Activated T-helper 17 cell treated with anti-CD3 and anti-CD28 coated beads, Interleukin-2, amount 50 U/mL, for 72 hours (primary cell): ENCODE results near the gene AKAP6. TPM values are rescaled to one million over a fixed set of nuclear protein-coding genes. Genes with fewer than 3 reads are reported as not detected.

Experiments
- ATAC-seq: fragments of 150-1000 bp; cut with Tn5 transposase; replicated peaks from 2 replicates; pipeline ENCODE4 v1.10.0; 2021; ENCODE audit warnings: mild to moderate bottlenecking, moderate library complexity
- H3K27ac Mint-ChIP-seq: one replicate; pipeline ENCODE4 v1.8.0; 2022; ENCODE audit warnings: mixed read lengths
- H3K27me3 Mint-ChIP-seq: one replicate; pipeline ENCODE4 v1.8.0; 2022; ENCODE audit warnings: mixed read lengths
- H3K36me3 Mint-ChIP-seq: one replicate; pipeline ENCODE4 v1.8.0; 2022; ENCODE audit warnings: low read depth, mild to moderate bottlenecking, mixed read lengths
- H3K4me1 Mint-ChIP-seq: one replicate; pipeline ENCODE4 v1.8.0; 2022; ENCODE audit warnings: mixed read lengths
- H3K4me3 Mint-ChIP-seq: one replicate; pipeline ENCODE4 v1.8.0; 2022; ENCODE audit warnings: mild to moderate bottlenecking, mixed read lengths
- H3K9me3 Mint-ChIP-seq: one replicate; pipeline ENCODE4 v1.8.0; 2022; ENCODE audit warnings: mixed read lengths
- total RNA-seq, 2 donors: library from RNA; stranded (reverse); gene quantifications; one replicate each; pipeline ENCODE4 v1.2.3, GENCODE V29; 2022

AKAP6 gene
- total RNA-seq, 2 donors from 2014 or later: 1.1 to 2.1 TPM

DNA sequence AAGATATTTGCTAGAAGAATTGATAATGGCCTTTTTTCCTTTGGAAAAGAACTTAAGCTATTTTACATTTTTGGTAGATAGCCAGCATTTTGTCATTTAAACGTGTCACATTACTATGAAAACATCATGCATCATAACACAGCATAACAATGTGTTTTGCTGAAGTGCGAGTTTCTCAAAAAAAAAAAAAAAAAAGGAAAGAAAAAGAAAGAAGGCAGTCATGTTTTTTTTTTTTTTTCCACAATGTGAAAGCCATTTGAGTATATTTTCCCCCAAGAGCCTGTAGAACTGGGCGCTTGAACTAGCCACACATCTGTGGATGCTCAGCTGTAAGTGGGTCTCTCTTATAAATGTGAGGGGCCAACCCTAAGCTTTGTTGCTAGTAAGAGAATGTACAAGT lies 300.1 kb downstream of the AKAP6 start:
- H3K27me3 Mint-ChIP-seq: no peaks in the 10 kb centered on the region
- H3K27ac Mint-ChIP-seq: no peak overlapping the region
- ATAC-seq: no peak
- H3K4me3 Mint-ChIP-seq: no peak overlapping the region
- H3K9me3 Mint-ChIP-seq: peaks cover 3% of the 10 kb centered on the region
- no peaks in the 10 kb centered on the region for H3K4me1 Mint-ChIP-seq
- H3K36me3 Mint-ChIP-seq: no peaks in the 10 kb centered on the region

DNA sequence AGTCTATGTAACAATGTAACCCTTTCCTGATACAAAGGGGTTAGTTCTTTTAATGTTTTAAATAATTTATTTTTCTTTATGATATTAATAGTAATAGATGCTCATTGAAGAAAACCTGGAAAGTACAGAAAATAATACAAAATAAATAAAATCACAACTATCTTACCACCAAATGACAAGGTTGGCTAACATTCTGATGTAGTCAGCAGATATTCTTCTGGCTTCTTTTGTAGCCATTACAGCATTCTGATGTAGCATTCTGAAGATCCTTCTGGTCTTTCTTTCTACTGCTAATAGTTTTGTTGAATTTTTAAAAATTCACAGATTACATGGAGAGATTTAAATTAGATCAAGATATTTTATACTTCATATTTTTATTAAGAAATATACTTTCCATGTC lies 301.6 kb downstream of the AKAP6 start:
- Mint-ChIP-seq H3K4me3 (no peak overlapping the region), H3K27me3 (no peaks in the 10 kb centered on the region), H3K4me1 (no peaks in the 10 kb centered on the region), H3K27ac (no peak overlapping the region), H3K36me3 (no peaks in the 10 kb centered on the region), H3K9me3 (peaks cover 3% of the 10 kb centered on the region)
- ATAC-seq: no peak

DNA sequence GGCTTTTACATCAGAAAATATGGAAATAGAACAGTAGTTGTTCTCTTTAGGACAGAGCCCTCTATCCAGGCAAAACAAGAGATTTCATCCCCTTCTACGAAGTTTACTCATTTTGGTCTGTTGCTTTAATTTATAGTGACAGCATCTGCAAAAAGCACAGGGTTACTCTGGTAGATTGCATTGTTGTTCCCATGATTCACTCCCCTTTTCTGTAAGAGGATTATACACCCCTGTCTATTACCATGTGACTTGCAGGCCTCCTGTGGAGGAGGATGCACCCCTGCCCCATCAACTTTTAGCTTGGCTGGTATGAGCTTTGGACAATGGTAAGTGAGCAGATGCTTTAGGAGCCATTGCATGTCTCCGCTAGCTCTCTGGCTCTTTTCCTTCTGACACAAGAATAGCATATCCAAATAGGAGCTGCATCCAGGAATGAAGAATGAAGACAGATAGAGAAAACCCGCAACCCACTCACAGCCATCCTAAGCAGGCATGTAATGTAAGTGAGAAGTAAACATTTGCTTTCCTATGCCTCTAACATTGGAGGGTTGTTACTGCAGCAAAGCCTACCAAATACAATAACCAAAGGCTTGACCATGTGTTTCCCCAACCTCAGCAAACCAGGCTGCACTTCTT lies 304.2 kb downstream of the AKAP6 start:
- ATAC-seq: no peak
- Mint-ChIP-seq H3K36me3 (no peaks in the 10 kb centered on the region), H3K4me1 (no peaks in the 10 kb centered on the region), H3K9me3 (no peaks in the 10 kb centered on the region), H3K27ac (no peak overlapping the region), H3K4me3 (no peak overlapping the region), H3K27me3 (no peaks in the 10 kb centered on the region)

DNA sequence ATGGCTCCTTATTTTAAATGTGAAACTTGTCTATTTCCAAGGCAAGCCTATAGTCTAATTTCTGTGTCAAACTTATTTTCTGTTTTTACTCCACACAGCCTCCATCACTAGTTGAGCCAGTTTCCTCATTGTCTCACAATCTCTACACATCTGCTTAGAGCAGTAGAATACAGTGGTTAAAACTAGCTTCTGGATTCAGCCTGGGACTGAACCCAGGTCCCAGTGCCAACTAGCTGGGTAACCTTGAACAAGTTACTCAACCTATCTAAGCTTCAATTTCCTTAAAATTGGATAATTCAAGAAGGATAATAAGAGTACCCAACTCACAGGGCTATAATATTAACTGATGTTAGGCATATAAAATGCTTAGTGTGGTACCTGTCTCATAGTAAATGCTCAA lies 304.8 kb downstream of the AKAP6 start:
- H3K36me3 Mint-ChIP-seq: no peaks in the 10 kb centered on the region
- H3K9me3 Mint-ChIP-seq: no peaks in the 10 kb centered on the region
- no peaks in the 10 kb centered on the region for H3K4me1 Mint-ChIP-seq
- no peak overlapping the region for H3K27ac Mint-ChIP-seq
- ATAC-seq: no peak
- H3K27me3 Mint-ChIP-seq: no peaks in the 10 kb centered on the region
- no peak overlapping the region for H3K4me3 Mint-ChIP-seq

DNA sequence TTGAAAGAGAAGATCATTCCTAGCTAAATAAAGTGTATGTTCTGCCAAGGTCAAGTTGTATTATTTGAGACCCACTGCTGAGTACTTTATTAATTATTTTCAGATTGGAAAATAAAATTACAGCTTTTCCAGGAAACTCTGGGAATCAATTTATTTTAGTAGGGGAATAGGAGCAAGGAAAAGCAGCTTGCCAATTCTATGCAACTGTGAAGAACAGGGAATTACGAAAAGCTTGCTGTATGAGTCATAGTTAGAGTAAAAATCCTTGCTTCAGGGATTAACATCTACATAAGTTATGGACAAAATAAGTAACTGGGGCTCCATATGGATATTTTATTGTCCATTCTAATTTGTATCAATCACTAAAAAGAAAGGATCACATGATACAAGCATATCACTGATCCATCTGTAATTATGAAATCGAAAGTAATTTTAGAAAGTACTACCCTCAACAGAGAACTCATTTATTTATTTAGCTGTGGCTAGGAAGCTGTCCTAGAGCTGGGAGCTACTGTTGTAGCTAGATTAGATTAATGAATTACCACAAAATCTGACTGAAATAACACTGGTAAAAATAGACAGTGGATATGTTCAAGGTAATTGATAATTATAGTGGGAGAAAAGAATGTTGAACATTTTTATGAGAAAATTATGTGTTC lies 306.1 kb downstream of the AKAP6 start:
- H3K4me3 Mint-ChIP-seq: no peak overlapping the region
- H3K4me1 Mint-ChIP-seq: no peaks in the 10 kb centered on the region
- no peak for ATAC-seq
- no peaks in the 10 kb centered on the region for H3K36me3 Mint-ChIP-seq
- H3K27ac Mint-ChIP-seq: no peak overlapping the region
- no peaks in the 10 kb centered on the region for H3K9me3 Mint-ChIP-seq
- no peaks in the 10 kb centered on the region for H3K27me3 Mint-ChIP-seq

DNA sequence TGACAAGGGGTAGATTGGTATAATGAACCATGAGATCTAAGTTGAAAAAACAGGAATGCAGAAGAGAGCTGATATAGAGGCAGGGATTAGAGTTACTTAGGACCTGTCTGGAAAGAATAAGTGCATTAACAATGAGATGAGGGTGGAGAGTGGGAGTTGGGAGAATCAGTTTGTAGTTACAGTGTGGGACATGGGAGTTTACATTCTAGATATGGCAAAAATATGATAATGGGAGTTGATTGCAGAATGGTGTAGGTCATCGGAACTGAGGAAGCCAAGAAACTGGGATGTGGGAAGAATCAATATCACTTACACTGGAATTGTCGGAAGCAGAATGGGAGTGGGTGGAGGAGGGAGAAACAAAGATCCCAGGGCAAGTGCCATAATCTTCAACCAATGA lies 308.5 kb downstream of the AKAP6 start:
- H3K4me3 Mint-ChIP-seq: no peak overlapping the region
- ATAC-seq: no peak
- no peaks in the 10 kb centered on the region for H3K27me3 Mint-ChIP-seq
- no peak overlapping the region for H3K27ac Mint-ChIP-seq
- no peaks in the 10 kb centered on the region for H3K4me1 Mint-ChIP-seq
- H3K36me3 Mint-ChIP-seq: no peaks in the 10 kb centered on the region
- H3K9me3 Mint-ChIP-seq: no peaks in the 10 kb centered on the region

DNA sequence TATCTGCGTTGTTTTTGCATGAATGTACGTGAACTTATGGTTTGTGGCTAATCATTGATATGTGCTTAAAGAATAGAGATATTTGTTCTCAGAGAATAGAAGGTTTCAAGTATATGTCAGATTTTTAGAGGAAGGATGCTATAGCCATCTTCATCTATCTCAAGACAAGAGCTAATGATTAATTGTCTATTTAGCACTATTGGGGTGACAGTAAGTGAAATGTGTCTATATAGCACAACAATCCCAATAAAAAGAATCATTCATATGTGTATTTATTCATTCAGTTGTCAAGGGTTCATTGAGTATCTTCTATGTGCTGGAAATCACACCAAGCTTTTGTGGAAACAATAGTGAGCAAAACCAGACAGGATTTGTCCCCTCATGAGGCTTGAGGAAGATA lies 310.1 kb downstream of the AKAP6 start:
- Mint-ChIP-seq H3K27ac (no peak overlapping the region), H3K4me3 (no peak overlapping the region), H3K27me3 (no peaks in the 10 kb centered on the region), H3K36me3 (no peaks in the 10 kb centered on the region), H3K9me3 (no peaks in the 10 kb centered on the region), H3K4me1 (no peaks in the 10 kb centered on the region)
- no peak for ATAC-seq

DNA sequence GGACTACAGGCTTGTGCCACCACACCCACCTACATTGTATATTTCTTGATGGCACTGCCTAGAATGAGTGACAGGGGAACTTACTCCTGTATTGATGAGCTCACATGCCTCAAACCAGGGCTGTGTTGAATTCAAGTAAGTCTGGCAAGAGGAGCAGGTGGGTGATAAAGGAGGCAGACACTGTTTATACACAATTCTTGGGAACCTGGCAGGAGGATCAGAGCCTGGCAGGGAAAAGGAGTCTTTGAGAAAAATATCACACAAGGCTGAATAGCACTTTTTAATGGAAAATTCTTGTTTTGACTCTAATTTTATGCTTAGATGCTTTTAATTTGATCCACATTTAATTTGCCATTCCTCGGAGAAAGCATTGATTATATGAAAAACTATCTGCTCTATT lies 316.5 kb downstream of the AKAP6 start:
- no peaks in the 10 kb centered on the region for H3K36me3 Mint-ChIP-seq

DNA sequence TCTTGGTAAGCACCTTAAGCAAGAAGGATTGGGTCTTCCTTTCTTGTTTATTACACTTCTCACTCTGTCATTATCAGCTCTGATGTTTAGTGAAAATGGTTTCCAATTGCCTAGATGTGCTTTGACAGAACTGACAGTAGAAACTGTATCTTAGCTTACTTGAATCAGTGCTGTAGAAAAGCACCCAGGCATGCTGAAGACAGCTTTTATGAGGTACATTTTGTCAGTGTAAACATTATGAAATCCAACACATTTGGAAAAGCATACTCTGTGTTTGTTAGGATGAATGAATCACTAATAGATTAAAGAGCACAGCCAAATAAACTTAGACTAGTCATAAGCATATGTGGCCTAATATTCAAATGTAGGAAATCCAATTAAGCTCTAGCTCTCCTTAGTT lies 319.3 kb downstream of the AKAP6 start:
- no peaks in the 10 kb centered on the region for H3K27me3 Mint-ChIP-seq
- H3K36me3 Mint-ChIP-seq: no peaks in the 10 kb centered on the region
- no peaks in the 10 kb centered on the region for H3K9me3 Mint-ChIP-seq
- H3K4me1 Mint-ChIP-seq: no peaks in the 10 kb centered on the region
- ATAC-seq: no peak
- no peak overlapping the region for H3K4me3 Mint-ChIP-seq
- H3K27ac Mint-ChIP-seq: no peak overlapping the region

More for the DNA sequence above, 316.5 kb downstream of the AKAP6 start:
- H3K9me3 Mint-ChIP-seq: no peaks in the 10 kb centered on the region
- ATAC-seq: no peak
- no peaks in the 10 kb centered on the region for H3K4me1 Mint-ChIP-seq
- no peaks in the 10 kb centered on the region for H3K27me3 Mint-ChIP-seq
- no peak overlapping the region for H3K27ac Mint-ChIP-seq
- H3K4me3 Mint-ChIP-seq: no peak overlapping the region

DNA sequence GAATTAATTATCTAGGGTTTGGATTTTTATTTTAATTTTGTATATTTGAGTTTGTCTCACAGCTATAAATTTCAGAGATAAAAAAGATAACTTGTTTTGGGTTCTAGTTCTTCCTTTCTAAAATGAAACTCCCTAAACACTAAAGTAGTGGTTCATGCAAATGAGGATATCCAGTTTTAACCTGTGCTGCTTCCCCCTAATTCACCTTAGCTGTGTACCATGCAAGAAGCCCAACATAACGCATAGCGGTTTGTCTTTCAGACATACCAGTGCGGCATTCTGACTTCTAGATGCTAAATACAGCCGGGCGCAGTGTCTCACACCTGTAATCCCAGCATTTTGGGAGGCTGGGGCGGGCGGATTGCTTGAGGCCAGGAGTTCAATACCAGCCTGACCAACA lies 320.9 kb downstream of the AKAP6 start:
- no peak overlapping the region for H3K27ac Mint-ChIP-seq
- H3K4me3 Mint-ChIP-seq: no peak overlapping the region
- no peaks in the 10 kb centered on the region for H3K36me3 Mint-ChIP-seq
- ATAC-seq: no peak
- no peaks in the 10 kb centered on the region for H3K4me1 Mint-ChIP-seq
- no peaks in the 10 kb centered on the region for H3K27me3 Mint-ChIP-seq
- no peaks in the 10 kb centered on the region for H3K9me3 Mint-ChIP-seq

DNA sequence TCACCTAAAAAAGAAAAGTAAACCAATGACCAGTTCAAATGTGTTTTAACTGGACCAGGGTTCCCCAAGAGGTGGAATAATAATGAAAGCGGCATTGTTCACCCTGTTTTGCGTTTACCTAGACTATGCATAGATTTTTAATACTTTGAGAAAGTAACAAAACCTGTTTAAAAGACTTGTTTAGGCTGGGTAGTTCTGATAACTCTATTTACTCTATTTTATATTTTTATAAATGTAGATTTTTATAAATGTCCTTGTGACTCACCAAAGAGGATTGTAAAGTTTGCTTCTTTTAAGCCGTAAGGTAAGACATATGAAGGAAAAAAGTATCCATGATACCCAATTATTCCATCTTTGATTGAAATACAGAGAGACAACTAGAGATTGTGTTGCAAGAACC lies 321.6 kb downstream of the AKAP6 start:
- no peaks in the 10 kb centered on the region for H3K4me1 Mint-ChIP-seq
- no peak overlapping the region for H3K4me3 Mint-ChIP-seq
- no peaks in the 10 kb centered on the region for H3K36me3 Mint-ChIP-seq
- H3K27ac Mint-ChIP-seq: no peak overlapping the region
- no peaks in the 10 kb centered on the region for H3K9me3 Mint-ChIP-seq
- no peaks in the 10 kb centered on the region for H3K27me3 Mint-ChIP-seq
- no peak for ATAC-seq

DNA sequence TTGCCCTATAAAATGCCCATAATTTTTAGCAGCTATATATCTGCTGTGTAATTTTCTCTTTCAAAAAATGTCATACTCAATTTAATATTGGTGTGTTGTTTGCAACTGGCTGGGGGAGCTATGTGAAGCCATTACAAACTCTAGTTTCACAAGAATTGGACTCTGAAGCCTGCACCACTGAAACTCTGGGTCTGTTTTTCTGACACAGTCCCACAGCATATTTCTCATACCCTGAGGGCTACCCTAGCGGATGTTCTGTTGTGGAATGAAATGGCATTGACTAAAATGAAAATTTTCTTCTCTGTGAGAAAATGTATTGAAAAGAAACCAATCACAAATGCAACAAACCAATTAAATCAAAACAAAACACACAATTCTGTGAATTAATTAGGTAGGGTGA lies 325.0 kb downstream of the AKAP6 start:
- Mint-ChIP-seq H3K36me3 (no peaks in the 10 kb centered on the region), H3K4me1 (no peaks in the 10 kb centered on the region), H3K27ac (no peak overlapping the region), H3K27me3 (no peaks in the 10 kb centered on the region), H3K9me3 (no peaks in the 10 kb centered on the region), H3K4me3 (no peak overlapping the region)
- ATAC-seq: no peak

DNA sequence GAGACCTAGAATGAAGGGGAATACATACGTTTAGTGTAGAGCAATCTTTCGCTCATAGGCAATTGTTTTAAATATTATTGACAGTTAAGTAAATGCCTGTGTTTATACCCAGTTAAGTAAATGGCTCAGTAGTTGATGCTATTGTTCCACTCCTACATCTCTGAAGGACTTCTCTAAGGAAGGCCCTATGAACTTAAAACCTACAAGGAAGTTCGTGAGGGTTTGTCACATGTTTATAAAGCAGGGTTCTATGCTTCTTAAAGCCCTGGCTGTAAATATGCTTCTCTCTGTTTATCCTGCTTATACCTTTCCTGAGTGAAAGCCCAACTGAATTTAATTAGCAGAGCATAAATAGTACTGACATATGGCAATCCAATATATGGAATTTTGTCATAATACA lies 327.5 kb downstream of the AKAP6 start:
- no peak overlapping the region for H3K27ac Mint-ChIP-seq
- H3K9me3 Mint-ChIP-seq: no peaks in the 10 kb centered on the region
- H3K4me1 Mint-ChIP-seq: no peaks in the 10 kb centered on the region
- no peak overlapping the region for H3K4me3 Mint-ChIP-seq
- no peaks in the 10 kb centered on the region for H3K27me3 Mint-ChIP-seq
- no peak for ATAC-seq
- H3K36me3 Mint-ChIP-seq: no peaks in the 10 kb centered on the region

DNA sequence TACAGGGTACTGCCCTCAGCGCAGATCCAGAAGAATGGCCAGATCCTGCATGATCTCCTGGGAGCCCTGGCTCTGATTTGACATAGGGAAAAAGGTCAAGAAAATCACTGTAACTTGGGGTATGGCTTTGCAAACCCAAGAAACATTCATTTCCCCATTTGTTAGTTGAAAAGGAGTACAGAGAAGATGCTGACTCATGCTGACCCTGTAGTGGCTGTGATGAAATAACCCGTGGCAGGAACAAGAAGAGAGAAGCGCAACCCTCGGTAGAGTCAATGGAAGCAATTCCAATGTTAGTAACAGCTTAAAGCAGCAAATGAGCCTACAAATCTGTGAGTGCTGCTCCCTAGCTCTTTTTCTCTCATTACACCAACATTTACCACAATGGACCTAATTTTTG lies 328.0 kb downstream of the AKAP6 start:
- H3K4me1 Mint-ChIP-seq: no peaks in the 10 kb centered on the region
- no peaks in the 10 kb centered on the region for H3K27me3 Mint-ChIP-seq
- no peak overlapping the region for H3K27ac Mint-ChIP-seq
- H3K4me3 Mint-ChIP-seq: no peak overlapping the region
- ATAC-seq: no peak
- no peaks in the 10 kb centered on the region for H3K36me3 Mint-ChIP-seq
- no peaks in the 10 kb centered on the region for H3K9me3 Mint-ChIP-seq

DNA sequence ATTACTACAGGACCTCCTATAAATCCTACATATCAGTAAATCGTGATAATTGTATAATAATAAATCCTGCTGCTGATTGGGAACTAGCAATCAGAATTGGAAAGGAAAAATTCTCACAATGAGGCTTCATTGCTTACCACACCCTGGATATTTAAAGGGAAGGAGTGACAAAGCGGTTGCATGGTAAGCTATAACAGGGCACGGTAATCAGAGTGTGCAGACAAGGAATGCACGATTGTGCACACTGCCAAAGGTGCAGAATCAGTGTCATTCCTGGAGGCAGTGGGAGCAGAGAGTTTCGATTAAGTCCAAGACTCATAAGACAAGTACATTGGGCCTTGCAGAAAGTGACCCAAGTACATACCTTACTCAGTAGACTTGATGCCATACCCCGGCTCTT lies 332.1 kb downstream of the AKAP6 start:
- Mint-ChIP-seq H3K27me3 (peaks cover 10% of the 10 kb centered on the region), H3K27ac (no peak overlapping the region), H3K36me3 (no peaks in the 10 kb centered on the region), H3K9me3 (no peaks in the 10 kb centered on the region), H3K4me1 (no peaks in the 10 kb centered on the region), H3K4me3 (no peak overlapping the region)
- ATAC-seq: no peak

DNA sequence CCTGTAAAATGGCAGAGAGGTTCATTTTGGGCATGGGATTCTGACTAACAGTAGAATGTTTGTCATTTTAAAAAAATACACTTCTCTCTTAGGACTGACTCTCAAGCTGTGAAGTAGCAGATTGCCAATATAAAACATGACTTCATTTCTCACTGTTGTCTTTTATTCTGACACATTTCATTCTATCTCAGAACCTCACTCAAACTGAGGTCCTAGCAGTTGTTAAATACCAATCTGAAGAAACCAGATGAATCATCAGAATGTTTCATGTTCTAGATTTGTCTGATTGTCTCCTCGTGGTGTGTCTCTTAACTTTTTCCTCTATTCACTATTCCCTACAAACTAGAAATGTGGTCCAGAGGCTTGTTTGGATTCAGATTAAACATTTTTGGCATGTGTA lies 333.1 kb downstream of the AKAP6 start:
- H3K27me3 Mint-ChIP-seq: peaks cover 10% of the 10 kb centered on the region
- H3K4me1 Mint-ChIP-seq: no peaks in the 10 kb centered on the region
- H3K4me3 Mint-ChIP-seq: no peak overlapping the region
- ATAC-seq: peak; percentile 31
- H3K36me3 Mint-ChIP-seq: no peaks in the 10 kb centered on the region
- no peaks in the 10 kb centered on the region for H3K9me3 Mint-ChIP-seq
- H3K27ac Mint-ChIP-seq: no peak overlapping the region
